Stimulated activated CD8-positive, alpha-beta memory T cell treated with anti-CD3 and anti-CD28 coated beads, Interleukin-12 subunit alpha, Interleukin-12 subunit beta, amount 100 ng/mL, for 24 hours (primary cell): ENCODE measurements around the gene OR11H7.
"Not testable (repeated sequence)": the region's sequence is repeated elsewhere in the genome, so short reads cannot be mapped to it uniquely, and the experiment has no call there.

ENCODE experiments used
- DNase-seq: peaks from one replicate; pipeline ENCODE4 v3.0.0-alpha.2; 2020; ENCODE audit errors: extremely low read depth

The OR11H7 gene

DNA sequence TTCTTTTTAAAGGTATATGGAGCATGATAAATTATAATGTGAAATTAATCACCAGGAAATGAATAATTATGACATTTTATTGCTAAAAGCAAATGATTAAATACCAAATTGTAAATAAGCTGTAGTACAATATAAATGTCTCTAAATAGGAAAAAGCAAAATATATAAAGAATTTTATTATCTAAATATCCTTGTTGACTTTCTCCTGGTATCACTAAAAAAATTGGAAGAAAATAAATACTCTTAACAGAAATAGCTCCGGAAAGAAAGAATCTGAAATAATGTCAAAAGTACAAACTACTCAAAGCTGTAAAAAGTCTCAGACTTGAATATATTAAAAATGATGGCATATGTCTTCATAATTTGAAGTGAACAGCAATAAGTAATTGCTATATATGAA lies at the start of gene OR11H7:
TSS of gene OR11H7 (plus strand) at position 301 of the 400 bp plus-strand sequence.
- DNase-seq, result no peak

DNA sequence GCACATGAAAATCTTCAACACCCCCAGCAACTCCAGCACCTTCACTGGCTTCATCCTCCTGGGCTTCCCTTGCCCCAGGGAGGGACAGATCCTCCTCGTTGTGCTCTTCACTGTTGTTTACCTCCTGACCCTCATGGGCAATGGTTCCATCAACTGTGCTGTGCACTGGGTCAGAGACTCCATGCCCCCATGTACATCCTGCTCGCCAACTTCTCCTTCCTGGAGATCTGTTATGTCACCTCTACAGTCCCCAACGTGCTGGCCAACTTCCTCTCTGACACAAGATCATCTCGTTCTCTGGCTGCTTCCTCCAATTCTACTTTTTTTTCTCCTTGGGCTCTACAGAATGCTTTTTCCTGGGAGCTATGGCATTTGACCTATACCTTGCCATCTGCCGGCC lies 49.6 kb upstream of the OR11H7 start:
- DNase-seq, result no peak

DNA sequence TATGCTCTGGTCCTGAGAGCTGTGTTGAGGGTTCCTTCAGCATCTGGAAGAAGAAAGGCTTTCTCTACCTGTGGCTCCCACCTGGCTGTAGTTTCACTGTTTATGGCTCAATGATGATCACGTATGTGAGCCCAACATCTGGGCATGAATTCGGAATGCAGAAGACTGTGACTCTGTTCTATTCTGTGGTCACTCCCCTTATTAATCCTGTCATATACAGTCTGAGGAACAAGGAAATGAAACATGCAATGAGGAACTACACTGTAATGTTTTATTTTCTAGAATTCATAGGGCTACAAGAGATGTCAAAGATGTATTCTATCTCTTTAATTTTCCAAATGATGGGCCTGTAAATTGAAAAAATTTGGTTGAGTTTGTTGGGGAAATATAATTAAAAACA lies 48.9 kb upstream of the OR11H7 start:
- DNase-seq, result no peak

DNA sequence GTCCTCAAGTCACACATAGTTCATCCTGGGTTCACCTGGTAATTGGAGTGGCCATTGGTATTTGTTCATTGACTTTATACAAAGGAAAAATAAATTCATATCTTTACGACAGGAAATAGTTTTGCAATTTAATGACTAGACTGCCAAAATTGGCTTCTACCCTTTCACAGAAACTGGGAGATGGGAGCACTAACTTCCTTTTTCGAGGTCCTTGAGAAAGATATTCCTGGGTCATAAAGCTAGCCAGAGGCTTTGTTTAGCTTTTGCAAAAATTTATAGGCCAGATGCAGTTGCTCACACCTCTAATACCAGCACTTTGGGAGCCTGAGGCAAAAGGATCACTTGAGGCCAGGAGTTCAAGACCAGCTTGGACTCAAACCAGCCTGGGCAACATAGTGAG lies 48.3 kb upstream of the OR11H7 start:
- no peak for DNase-seq

DNA sequence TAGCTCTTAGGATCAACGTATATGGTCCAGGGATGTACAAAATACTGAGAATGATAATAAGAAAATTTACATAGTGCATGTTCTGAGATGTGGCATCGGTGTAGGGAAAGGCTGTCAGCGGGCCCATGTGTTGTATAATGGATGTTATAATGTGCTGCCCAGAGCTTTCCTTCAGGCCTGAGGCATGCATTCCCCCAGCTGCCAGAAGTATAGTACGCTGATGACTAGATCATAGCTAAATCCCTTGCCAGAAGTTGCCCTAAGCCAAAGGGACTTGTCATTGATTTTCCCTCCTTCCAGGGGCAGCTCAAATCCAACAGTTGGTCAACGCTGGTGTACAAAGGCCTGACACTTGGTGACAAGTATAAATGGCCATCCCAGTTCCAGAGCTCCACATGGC lies 44.6 kb upstream of the OR11H7 start:
- DNase-seq, result no peak

DNA sequence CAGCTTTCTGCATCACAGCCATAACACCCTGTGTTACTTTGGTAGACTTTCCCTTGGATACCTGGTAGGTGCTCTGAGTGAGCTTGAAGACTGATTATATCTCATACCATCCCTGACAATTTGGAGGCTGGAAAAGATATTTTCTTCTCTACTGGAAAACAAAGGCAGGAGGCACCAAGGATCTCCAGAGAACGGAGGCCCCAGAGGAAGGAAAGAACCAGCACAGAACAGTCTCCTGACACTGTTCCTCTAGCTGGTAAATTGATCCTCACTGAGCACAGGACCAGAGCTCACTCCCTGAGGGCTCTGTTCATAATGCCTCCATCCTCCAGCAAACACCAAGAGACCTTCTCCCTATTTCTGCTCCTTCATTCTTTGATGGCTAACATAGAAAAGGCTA lies 38.2 kb upstream of the OR11H7 start, which contains the start of gene OR11G2:
TSS of gene OR11G2 (plus strand) at position 301 of the 400 bp plus-strand sequence. CDS start 6,542 bp downstream, outside the sequence.
- DNase-seq, result no peak

DNA sequence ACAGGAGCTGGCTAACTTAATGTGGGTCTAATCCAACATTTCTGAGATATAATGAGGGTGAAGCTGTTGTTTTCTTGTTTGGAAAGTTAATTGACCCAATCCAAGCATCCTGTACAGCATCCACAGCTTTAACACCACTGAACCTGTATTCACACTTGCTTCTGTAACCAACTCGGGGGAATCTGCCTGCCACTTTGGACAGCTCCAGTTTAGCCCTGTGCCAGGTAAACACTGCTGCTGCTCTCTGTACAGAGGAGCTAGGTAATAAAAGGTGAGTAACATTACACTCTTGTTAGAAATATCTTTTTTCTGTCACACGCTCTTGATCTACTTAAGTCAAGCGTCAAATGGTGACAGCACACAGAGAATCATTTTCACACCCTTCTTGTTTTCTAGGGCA lies 37.4 kb upstream of the OR11H7 start:
- DNase-seq, result no peak

DNA sequence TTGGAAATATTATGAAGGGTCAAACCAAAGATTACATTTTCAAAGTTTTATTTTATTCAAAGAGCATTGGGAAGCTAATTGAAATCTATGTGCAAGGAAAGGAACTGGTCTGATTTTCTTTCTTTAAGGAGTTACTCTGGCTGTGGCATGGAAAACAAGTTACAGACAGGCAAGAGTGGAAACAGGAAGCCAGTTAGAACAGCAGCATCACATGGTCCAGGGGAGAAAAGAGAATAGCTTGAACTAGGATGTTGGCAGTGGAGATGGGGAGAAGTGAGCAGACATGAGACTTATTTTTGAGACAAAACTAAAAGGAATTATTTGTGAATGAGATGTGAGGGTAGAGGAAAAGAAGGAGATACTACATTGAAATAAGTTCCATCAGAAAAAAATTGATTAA lies 34.7 kb upstream of the OR11H7 start:
- DNase-seq, result no peak

DNA sequence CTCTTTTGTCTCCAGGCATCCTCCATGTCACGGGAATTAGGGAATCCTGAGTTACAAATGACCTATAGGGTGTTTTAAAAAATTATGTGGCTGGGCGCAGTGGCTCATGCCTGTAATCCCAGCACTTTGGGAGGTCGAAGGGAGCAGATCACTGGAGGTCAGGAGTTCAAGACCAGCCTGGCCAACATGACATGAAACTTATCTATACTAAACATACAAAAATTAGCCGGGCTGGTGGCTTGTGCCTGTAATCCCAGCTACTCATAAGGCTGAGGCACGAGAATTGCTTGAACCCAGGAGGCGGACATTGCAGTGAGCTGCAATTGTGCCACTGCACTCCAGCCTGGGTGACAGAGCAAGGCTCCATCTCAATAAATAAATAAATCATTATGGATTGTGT lies 33.6 kb upstream of the OR11H7 start:
- not testable (repeated sequence) for DNase-seq

DNA sequence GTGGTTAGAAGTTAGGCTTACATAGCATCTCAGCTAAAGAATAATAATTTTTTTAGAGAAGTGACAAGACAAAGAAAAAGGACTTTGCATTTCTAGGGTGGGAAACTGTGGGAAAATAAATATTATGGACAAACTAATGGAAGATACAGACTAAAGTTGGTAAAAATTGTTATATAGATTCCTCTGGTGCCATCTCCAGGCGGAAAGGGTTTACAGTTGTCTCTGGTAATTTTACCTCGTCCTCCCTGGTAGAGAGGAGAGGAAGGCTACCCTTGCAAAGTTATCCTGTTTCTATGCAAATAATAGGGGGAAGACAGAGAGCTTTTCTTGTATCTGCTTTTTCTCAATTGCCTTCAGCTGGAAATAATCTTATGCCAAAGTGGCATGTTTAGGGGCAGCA lies 32.9 kb upstream of the OR11H7 start:
- DNase-seq, result no peak

DNA sequence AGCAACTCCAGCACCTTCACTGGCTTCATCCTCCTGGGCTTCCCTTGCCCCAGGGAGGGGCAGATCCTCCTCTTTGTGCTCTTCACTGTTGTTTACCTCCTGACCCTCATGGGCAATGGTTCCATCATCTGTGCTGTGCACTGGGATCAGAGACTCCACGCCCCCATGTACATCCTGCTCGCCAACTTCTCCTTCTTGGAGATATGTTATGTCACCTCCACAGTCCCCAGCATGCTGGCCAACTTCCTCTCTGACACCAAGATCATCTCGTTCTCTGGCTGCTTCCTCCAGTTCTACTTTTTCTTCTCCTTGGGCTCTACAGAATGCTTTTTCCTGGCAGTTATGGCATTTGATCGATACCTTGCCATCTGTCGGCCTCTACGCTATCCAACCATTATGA lies 31.3 kb upstream of the OR11H7 start:
- no peak for DNase-seq

DNA sequence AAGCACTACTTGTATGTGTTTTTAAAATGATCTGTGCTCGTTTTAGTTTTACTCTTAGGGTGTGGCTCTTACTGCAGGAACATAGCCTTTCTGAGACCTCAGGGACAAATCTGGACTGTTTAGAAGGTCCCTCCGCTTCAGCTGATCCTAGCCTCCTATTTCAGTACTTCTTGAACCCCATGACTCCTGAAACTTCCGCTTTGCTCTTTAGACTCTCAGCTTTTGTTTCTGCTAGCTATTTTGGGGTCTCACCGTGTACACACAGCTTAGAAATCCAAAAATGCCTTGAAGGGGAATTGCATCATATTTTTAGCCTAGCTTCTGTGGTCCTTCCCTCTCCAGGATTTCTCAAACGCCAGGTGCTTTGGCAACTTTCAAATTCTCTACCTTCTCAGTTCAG lies 29.8 kb upstream of the OR11H7 start:
- no peak for DNase-seq

DNA sequence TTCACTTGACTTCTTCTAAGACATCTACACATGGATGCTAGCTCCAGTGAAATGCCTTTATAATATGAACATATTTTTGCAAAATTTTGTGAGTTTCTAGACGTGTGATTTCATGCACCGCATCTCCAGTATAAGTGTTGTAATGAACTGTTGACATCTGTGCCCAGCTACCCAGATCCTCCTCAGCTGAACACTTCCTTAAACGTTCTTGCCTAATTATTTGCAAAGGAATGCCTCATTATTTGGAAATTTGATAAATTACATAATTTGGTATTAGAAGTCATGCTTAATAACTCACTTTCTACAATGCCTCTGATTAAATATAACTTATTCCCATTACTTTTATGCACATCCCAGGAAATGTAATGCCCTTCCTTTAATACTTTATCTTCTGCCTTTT lies 24.1 kb upstream of the OR11H7 start:
- no peak for DNase-seq

DNA sequence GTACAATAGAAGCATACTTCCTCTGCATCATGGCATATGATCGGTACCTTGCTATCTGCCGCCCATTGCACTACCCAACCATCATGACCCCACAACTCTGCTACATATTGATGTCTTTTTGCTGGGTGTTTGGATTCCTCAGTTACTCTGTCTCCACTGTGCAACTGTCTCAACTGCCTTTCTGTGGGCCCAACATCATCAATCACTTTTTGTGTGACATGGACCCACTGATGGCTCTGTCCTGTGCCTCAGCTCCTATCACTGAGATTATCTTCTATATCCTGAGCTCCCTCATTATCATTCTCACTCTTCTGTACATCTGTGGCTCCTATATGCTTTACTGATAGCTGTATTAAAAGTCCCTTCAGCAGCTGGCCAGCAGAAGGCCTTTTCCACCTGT lies 19.2 kb upstream of the OR11H7 start:
- DNase-seq, result no peak

DNA sequence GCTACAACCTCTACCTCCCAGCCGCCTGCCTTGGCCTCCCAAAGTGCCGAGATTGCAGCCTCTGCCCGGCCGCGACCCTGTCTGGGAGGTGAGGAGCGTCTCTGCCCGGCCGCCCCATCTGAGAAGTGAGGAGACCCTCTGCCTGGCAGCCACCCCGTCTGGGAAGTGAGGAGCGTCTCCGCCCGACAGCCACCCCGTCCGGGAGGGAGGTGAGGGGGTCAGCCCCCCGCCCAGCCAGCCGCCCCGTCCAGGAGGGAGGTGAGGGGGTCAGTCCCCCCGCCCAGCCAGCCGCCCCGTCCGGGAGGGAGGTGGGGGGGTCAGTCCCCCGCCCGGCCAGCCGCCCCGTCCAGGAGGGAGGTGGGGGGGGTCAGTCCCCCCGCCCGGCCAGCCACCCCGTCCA lies 16.4 kb upstream of the OR11H7 start:
- not testable (repeated sequence) for DNase-seq

DNA sequence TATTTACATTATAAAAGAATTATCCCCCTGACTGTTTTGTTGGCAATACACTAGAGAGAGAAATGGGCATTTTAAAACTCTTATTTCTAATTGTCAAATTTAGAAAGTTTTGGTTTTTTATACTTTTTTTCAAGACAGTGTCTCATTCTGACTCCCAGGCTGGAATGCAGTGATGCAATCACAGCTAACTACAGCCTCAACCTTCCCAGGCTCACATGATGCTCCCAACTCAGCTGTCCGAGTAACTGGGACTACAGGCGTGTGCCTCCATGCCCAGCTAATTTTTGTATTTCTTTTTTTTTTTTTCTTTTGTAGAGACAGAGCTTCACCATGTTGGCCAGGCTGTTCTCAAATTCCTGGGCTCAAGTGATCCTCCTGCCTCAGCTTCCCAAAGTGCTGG lies 13.6 kb upstream of the OR11H7 start:
- DNase-seq, result no peak

DNA sequence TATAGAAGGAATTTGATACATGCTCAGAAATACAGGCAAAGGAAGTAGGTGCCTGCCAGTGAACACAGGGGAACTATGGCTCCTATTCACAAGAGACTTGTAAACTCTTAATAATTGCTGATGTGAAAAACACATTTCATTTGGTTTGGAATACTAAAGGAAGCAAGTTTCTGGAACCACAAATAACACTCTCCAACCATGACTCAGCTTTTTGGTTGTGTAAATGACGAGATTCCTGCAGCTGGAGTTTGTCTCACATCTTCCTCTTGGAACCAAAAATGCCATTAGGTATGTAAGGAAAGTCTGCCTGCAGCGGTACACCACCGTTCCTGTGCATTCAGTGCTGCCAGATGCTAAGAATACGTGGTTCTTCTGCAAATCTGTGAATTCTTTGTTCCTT lies 9.7 kb upstream of the OR11H7 start:
- DNase-seq, result no peak

DNA sequence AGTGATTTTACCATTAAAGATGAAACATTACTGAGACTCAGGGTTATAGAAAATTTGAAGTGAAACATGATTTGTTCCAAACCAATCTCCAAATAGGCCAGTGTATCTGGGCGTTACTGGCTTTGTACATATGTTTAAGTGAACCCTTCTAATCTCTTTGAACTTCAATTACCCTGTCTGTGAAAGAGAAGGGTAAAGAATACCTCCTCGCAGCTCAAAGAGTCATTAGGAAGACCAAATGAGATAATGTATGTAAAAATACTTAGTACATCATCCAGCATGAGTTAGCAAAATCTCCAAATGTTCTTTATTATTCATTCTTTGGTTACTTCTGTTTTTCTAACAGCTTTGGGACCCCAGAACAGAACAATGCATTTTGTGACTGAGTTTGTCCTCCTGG lies 5.4 kb upstream of the OR11H7 start, which contains the start of gene OR11H6:
TSS of gene OR11H6 (plus strand) at position 301 of the 400 bp plus-strand sequence. CDS start at position 301, 0 bp downstream.
- no peak for DNase-seq

DNA sequence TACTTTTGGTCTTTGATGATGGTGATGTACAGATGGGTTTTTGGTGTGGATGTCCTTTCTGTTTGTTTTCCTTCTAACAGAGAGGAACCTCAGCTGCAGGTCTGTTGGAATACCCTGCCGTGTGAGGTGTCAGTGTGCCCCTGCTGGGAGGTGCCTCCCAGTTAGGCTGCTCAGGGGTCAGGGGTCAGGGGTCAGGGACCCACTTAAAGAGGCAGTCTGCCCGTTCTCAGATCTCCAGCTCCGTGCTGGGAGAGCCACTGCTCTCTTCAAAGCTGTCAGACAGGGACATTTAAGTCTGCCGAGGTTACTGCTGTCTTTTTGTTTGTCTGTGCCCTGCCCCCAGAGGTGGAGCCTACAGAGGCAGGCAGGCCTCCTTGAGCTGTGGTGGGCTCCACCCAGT lies 6.6 kb downstream of the OR11H7 start:
- not testable (repeated sequence) for DNase-seq

DNA sequence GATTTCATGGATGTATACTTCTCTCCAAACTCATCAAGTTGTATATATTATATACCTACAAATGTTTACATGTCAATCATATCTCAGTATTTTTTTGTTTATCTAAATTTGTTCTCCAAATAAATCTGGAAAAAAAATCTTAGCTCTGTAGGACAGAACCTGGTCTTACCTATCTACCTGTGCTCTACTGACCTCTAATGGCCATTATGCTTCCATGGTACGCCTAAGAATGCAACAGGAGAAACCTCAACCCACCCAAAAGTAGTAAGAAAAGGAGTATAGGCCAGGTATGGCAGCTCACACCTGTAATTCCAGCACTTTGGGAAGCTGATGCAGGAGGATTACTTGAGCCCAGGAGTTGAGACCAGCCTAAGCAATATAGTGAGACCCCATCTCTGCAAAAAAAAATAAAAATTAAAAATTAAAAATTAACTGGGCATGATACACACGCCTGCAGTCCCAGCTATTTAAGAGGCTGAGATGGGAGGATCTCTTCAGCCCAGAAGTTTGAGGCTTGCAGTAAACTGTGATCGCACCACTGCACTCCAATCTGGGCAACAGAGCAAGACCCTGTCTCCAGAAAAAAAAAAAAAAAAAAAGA lies 19.0 kb downstream of the OR11H7 start:
- no peak for DNase-seq

DNA sequence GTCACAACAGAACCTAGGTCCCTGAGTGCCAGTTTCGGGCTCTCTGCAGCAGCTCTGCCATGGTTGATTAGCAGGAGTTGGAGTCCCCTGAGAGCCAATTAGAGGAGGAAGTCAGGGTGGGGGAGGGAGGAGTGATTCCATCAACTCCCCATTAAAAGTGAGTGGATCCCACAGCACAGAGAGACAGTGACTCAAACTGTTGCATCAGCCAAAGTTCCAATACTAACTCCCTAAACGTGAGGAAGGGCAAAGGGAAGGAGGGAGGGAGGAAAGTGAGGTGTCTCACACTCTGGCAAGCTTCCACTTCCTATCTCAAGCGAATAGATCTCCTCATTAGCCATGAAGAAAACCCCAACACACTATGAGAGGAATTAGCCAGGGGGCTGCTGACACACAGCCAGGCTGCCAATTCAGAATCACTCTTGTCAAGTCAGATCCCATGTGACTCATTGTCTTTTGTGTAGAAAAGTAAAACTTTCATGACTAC lies 33.9 kb downstream of the OR11H7 start:
- no peak for DNase-seq

DNA sequence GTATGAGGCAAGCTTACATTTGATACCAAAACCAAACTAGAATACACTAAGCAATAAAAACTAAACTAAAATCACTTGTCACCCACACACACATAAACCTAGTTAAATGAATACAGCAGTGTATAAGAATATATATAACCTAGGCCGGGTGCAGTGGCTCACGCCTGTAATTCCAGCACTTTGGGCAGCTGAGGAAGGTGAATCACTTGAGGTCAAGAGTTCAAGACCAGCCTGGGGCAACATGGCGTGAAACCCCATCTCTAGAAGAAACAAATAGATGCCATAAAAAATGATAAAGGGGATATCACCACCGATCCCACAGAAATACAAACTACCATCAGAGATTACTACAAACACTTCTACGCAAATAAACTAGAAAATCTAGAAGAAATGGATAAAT lies 35.6 kb downstream of the OR11H7 start:
- DNase-seq, result not testable (repeated sequence)

DNA sequence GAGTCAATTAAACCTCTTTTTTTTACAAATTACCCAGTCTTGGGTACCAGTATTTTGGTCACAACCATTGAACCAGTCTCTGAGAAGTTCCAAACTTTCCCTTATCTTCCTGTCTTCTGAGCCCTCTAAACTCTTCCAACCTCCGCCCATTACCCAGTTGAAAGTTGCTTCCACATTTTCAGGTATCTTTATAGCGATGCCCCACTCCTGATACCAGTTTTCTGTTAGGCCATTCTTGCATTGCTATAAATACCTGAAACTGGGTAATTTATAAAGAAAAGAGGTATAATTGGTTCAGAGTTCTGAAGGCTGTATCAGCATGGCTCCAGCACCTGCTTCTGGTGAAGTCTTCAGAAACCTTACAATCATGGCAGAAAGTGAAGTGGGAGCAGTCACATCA lies 45.3 kb downstream of the OR11H7 start:
- no peak for DNase-seq

DNA sequence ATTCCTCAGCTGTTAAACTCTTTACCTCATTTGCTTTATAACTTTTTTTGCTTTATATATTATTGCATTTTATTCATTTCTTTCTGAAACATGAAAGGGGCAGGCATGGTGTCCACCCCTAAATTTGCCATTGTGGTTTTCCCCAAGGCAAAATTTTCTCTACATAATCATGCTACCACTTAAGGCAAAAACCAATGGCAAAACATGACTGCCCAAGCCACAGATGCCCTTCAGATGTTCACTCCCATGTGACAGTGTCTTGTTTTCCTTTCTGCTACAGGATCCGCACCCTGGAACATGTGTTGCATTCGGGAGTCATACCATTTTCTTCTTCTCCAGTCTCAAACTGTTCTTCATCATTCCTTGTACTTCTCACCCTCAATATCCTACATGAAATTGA lies 48.6 kb downstream of the OR11H7 start:
- no peak for DNase-seq
